ENCODE data around the gene POMT2. TPM values are rescaled to one million over a fixed set of nuclear protein-coding genes. Genes with fewer than 3 reads are reported as not detected.

The POMT2 gene
- total RNA-seq, 6 donors from 2014 or later: 14.6 to 36.7 (median 25.4) TPM

- TF ChIP-seq POLR2AphosphoS5 (IDR thresholded peaks at IDR 0.05): no peak
- TF ChIP-seq POLR2A (IDR thresholded peaks at IDR 0.05): no peak
- no peak for TF ChIP-seq EP300 (IDR thresholded peaks at IDR 0.05)
- TF ChIP-seq CTCF (IDR thresholded peaks at IDR 0.05): no peak
- Histone ChIP-seq H3K36me3 (no peaks in the 10 kb centered on the region), H3K27ac (no peak overlapping the region), H3K9me3 (peaks cover 0 to 14% (median 8%) of the 10 kb centered on the region in 4 donors), H3K4me1 (peaks cover 0 to 11% (median 0%) of the 10 kb centered on the region in 4 donors), H3K4me3 (no peak overlapping the region), H3K27me3 (peaks cover 0 to 14% (median 9%) of the 10 kb centered on the region in 4 donors)
- no peak for ATAC-seq (ENCODE audit: low FRiP score in 2 of 2)
- DNase-seq: no peak
- WGBS, 2 donors: 15 to 35% methylated on average over 5 to 7 of the region's 8 CpGs
Observed at GRCh38 chr14:77268989-77269600, 51.6 kb downstream of the POMT2 start.

GRCh38 chr14:77267937-77268699 lies 52.6 kb downstream of the POMT2 start:
- TF ChIP-seq CTCF (IDR thresholded peaks at IDR 0.05) (no peak), POLR2A (IDR thresholded peaks at IDR 0.05) (no peak), POLR2AphosphoS5 (IDR thresholded peaks at IDR 0.05) (no peak), EP300 (IDR thresholded peaks at IDR 0.05) (no peak)
- no peak overlapping the region for H3K27ac ChIP-seq
- WGBS, 2 donors: 79 to 83% methylated on average over 3 to 5 of the region's 5 CpGs
- peaks cover 0 to 14% (median 9%) of the 10 kb centered on the region in 4 donors for H3K27me3 ChIP-seq
- H3K4me3 ChIP-seq: no peak overlapping the region
- peaks cover 0 to 14% (median 8%) of the 10 kb centered on the region in 4 donors for H3K9me3 ChIP-seq
- no peak for DNase-seq
- H3K4me1 ChIP-seq: peaks cover 0 to 11% (median 0%) of the 10 kb centered on the region in 4 donors
- no peak for ATAC-seq (ENCODE audit: low FRiP score in 2 of 2)
- no peaks in the 10 kb centered on the region for H3K36me3 ChIP-seq

GRCh38 chr14:77266336-77266735 lies 54.3 kb downstream of the POMT2 start:
- Histone ChIP-seq H3K9me3 (peaks cover 0 to 14% (median 8%) of the 10 kb centered on the region in 4 donors), H3K4me1 (peaks cover 0 to 11% (median 0%) of the 10 kb centered on the region in 4 donors)
- 92 to 96% methylated on average over 5 to 7 of the region's 8 CpGs for WGBS, 2 donors

GRCh38 chr14:77265561-77266335 lies 54.9 kb downstream of the POMT2 start:
- peaks cover 0 to 6% (median 2%) of the 10 kb centered on the region in 4 donors for H3K27me3 ChIP-seq
- no peaks in the 10 kb centered on the region for H3K36me3 ChIP-seq
- peaks cover 0 to 6% (median 0%) of the 10 kb centered on the region in 4 donors for H3K4me1 ChIP-seq
- ATAC-seq (ENCODE audit: low FRiP score in 2 of 2) (no peak), DNase-seq (peak in 1 of 2 donors; percentile 39)
- H3K4me3 ChIP-seq: no peak overlapping the region
- TF ChIP-seq POLR2A (IDR thresholded peaks at IDR 0.05): no peak
- no peak for TF ChIP-seq CTCF (IDR thresholded peaks at IDR 0.05)
- no peak for TF ChIP-seq EP300 (IDR thresholded peaks at IDR 0.05)
- TF ChIP-seq POLR2AphosphoS5 (IDR thresholded peaks at IDR 0.05): no peak
- H3K9me3 ChIP-seq: peaks cover 0 to 14% (median 8%) of the 10 kb centered on the region in 4 donors
- 77% methylated on average over 10 to 16 of the region's 16 CpGs for WGBS, 2 donors
- H3K27ac ChIP-seq: no peak overlapping the region

More at GRCh38 chr14:77266336-77266735, 54.3 kb downstream of the POMT2 start:
- Histone ChIP-seq H3K27me3 (peaks cover 0 to 12% (median 7%) of the 10 kb centered on the region in 4 donors), H3K4me3 (no peak overlapping the region), H3K27ac (no peak overlapping the region), H3K36me3 (no peaks in the 10 kb centered on the region)
- TF ChIP-seq POLR2A (IDR thresholded peaks at IDR 0.05) (no peak), EP300 (IDR thresholded peaks at IDR 0.05) (no peak), POLR2AphosphoS5 (IDR thresholded peaks at IDR 0.05) (no peak), CTCF (IDR thresholded peaks at IDR 0.05) (no peak)
- DNase-seq: peak in 1 of 2 donors; percentile 50
- no peak for ATAC-seq (ENCODE audit: low FRiP score in 2 of 2)
